DMS79 treated with DMSO at 0.1 percent for 48 hours (cell line): ENCODE results near the gene KLF9.
"Not testable (repeated sequence)": the region's sequence is repeated elsewhere in the genome, so short reads cannot be mapped to it uniquely, and the experiment has no call there.

ENCODE experiments used
- DNase-seq: peaks from one replicate; lab custom pipeline; 2025; lab: John Stamatoyannopoulos, UW

Gene KLF9

GRCh38 chr9:70403618-70404025 lies 10.8 kb downstream of the KLF9 start:
- no peak for DNase-seq

DNA sequence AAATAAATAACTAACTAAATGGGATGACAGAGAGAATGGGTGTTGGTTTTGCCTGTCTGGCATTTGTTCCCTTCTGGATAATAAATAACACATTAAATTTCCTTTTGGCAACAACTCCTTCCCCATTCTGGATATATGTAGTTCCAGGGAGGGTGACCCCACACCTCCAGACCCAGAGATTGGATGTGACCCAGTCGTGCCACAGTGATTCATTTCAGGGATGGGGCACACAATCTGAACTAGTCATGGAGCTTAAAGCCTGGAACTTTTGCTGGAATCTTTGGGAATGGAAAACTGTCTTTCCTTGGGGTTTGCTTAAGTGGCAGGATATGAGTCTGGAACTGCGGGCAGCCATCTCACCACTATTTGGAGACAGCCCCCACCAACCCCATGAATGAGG lies 11.3 kb downstream of the KLF9 start:
- DNase-seq: no peak

DNA sequence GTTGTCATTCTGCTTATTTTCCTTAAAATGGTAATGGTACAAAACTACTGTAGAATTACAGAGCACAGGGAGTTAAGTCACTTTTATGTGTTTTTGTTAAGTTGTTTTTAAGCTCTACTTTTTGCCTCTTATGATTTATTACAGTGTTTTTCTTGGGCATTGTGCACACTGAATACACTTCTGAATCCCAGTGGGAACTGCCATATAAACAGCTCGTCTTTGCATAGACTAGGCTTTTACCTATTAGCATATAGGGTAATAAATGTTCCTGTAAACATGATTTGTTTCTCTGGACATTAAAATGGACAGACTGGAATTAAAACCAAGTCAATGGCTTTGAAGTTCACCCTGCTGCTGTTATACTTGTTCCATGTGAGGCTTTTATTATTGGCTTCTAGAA lies 12.2 kb downstream of the KLF9 start:
- DNase-seq: no peak

- DNase-seq: not testable (repeated sequence)
Observed at GRCh38 chr9:70401241-70401640, 13.2 kb downstream of the KLF9 start.

- no peak for DNase-seq
Observed at GRCh38 chr9:70400107-70400892, 14.2 kb downstream of the KLF9 start.

DNA sequence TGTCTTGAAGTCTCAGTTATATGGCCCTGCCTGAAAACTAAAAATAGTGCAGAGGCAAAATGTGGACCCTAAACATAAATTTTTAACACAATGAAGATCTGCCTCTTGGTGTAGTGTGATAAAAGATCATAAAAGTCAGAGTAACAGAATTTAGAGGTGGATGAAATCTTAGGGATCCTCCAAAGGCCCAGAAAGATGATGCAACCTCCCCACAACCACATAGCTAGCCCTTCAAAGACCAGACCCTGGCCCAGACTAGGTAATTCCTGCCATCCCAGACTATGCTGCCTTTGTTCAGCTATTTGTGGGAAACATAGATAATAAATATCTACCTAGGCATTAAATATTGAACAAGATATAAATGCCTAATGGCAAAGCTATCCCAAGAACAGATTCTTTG lies 15.3 kb downstream of the KLF9 start:
- no peak for DNase-seq

GRCh38 chr9:70398145-70398556 lies 16.3 kb downstream of the KLF9 start:
- no peak for DNase-seq

- DNase-seq: no peak
Observed at GRCh38 chr9:70395652-70396051, 18.8 kb downstream of the KLF9 start.

DNA sequence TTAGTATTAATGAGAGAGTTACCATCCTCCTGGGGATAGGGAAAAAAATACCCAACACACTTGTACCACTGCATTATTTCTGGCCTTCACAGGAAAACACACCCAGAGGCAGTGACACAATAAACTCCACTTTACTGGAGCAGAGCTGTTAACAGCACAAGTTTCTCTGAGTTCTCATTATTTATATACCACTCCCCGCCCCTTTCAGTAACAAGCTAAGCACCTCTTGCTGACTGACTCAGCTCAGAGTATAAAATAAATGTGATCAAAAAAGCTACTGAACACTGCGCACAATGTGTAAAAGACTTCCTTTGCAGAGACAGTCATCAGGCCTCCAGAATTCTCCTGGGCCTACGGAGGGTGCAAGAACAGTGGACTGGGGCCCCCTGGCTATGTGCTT lies 21.6 kb downstream of the KLF9 start:
- no peak for DNase-seq

GRCh38 chr9:70392189-70392588 lies 22.3 kb downstream of the KLF9 start:
- DNase-seq: no peak

DNA sequence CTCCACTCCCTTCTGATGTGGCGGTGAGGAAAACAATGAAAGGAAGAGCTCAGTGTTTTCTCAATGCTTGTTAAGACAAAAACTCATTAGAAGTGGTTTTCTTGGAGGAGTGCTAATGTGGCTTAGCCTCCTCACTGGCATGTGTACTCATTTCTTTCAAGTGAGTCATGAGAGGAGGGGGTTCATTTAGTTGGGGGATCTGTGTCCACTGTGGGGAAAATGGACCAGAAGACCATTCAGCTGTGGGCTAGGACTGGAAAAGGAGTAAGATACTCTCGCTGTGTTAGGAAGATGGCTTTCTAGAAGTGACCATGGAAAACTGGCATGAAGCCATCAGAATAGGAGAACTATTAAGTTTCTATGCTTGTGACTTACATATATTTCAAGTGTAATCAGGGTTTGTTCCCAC lies 23.5 kb downstream of the KLF9 start:
- DNase-seq: no peak

DNA sequence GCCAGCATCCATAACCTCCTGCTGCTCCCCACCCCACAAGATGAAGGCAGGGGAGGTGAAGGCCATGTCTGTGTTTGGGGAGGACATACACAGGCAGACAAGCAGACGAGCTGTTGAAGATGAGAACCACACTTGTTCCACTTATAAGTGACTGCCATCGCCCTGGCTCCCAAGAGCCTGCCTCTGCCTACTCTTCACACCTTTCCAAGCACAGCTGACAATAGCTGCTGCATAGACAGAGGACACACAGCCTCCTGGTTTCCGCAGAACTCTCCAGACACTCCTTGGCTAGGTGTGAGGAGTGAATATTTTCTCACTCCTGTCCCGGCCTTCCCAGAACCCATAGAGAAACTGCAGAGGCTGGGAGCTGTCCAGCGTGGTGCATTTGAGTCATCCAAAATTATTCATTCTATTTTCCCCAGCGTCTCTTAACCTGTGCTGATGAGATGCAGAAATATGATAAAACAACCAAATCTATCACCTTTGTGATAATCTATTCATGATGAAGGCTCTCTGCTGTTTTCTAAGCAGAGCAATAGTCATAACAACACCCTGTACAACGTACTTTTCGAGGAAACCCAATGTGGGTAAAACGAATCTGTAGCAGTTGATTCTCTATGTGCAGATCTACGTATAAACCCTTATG lies 24.7 kb downstream of the KLF9 start:
- DNase-seq: no peak

- no peak for DNase-seq
Observed at GRCh38 chr9:70389188-70389587, 25.3 kb downstream of the KLF9 start.

- DNase-seq: no peak
Observed at GRCh38 chr9:70387663-70388062, 26.8 kb downstream of the KLF9 start.

- DNase-seq: no peak
Observed at GRCh38 chr9:70385426-70385825, 29.0 kb downstream of the KLF9 start.

- peak; percentile 15 for DNase-seq
Observed at GRCh38 chr9:70382709-70383605, 31.5 kb downstream of the KLF9 start.

GRCh38 chr9:70382046-70382708 lies 32.3 kb downstream of the KLF9 start:
- DNase-seq: no peak

- DNase-seq: peak; percentile 40
Observed at GRCh38 chr9:70374962-70375618, 39.4 kb downstream of the KLF9 start.

GRCh38 chr9:70367305-70367930 lies 47.0 kb downstream of the KLF9 start:
- no peak for DNase-seq

DNA sequence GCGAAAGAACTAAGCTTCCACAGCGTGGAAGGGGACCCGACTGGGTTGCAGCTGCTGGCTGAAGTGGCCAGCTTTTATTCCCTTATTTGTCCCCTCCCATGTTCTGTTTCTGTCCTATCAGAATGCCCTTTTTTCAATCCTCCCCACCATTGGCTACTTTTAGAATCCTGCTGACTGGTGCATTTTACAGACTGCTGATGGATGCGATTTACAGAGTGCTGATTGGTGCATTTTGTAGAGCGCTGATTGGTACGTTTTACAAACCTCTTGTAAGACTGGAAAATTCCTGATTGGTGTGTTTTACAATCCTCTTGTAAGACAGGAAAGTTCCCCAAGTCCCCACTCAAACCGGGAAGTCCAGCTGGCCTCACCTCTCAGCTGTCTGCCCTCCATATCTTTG lies 50.7 kb downstream of the KLF9 start:
- DNase-seq: no peak

GRCh38 chr9:70362952-70363351 lies 51.5 kb downstream of the KLF9 start:
- no peak for DNase-seq
